ENCODE data around the gene NRG3.

NRG3 gene

GRCh38 chr10:82866424-82867020, 991.5 kb downstream of the NRG3 start:
- no peak for TF ChIP-seq CTCF (IDR thresholded peaks at IDR 0.05; ENCODE audit: insufficient read depth, low read depth, low read length, missing control alignments)
- no peak for DNase-seq (ENCODE audit: low read depth)
- H3K4me3 ChIP-seq (ENCODE audit: low read depth, low read length), result no peak overlapping the region

DNA sequence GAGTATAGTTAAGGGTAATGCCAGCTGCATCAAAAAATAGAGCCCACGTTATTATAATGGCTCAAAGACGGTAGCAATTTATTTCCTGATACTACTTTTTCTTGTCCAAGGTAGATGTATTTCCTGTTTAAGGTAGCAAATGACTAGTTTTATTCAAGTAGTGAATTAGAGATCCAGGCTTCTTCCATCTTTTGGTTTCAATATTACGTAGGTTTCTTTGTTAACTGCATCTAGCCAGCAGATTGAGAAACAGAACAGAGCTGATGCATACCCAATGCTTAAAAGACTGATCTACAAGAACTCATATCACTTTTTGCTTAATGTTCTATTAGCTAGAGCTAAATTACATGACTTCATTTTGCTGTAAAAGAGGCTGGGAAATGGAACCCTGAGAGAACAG, 992.1 kb downstream of the NRG3 start:
- H3K4me3 ChIP-seq (ENCODE audit: low read depth, low read length), result no peak overlapping the region
- no peak for TF ChIP-seq CTCF (IDR thresholded peaks at IDR 0.05; ENCODE audit: insufficient read depth, low read depth, low read length, missing control alignments)
- DNase-seq (ENCODE audit: low read depth), result peak; percentile 29

GRCh38 chr10:82874671-82875070, 999.7 kb downstream of the NRG3 start:
- no peak overlapping the region for H3K4me3 ChIP-seq (ENCODE audit: low read depth, low read length)
- no peak for DNase-seq (ENCODE audit: low read depth)
- TF ChIP-seq CTCF (IDR thresholded peaks at IDR 0.05; ENCODE audit: insufficient read depth, low read depth, low read length, missing control alignments), result no peak

DNA sequence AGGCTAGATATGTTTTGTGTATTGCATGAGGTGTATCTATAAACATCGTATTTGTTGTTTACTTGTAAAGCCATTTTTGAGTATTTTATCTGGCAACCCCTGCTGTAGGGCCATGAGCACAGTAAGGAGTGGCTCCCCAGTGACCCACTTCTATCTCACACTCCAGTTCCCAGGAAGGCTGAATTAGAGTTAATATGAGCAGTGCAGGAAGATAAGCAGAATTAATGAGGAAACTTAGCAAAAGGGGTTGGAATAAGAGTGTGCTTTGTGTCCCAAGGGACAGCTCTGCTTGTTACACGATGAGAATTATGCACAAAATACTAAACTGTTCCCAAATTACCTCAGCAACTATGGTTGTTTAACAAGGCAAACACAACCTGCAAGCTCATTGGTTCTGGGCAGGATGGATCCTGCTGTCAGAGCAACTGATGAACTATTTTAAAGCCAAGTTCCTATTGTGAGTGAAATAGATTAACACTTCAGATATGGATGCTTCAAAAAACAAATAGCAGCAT, 1005.8 kb downstream of the NRG3 start:
- no peak for TF ChIP-seq CTCF (IDR thresholded peaks at IDR 0.05; ENCODE audit: insufficient read depth, low read depth, low read length, missing control alignments)
- no peak overlapping the region for H3K4me3 ChIP-seq (ENCODE audit: low read depth, low read length)
- no peak for DNase-seq (ENCODE audit: low read depth)

DNA sequence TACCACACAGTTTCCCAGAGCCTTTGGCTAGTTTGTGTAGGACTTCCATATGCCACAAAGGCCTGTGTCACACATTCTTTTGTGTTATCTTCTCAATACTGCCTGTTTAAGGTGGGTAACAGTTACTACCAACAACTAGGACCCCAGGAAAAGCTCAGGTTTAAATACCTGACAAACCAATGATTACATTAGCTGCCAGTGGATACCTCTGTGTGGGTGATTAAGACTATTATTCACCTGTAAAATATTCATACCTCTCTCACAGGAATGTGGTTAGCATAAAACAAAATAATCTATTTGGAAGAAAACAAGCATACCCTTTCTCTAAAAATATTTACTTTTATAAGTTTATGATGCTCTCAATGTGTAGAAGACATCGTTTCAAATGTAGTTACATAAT, 1007.7 kb downstream of the NRG3 start:
- no peak for DNase-seq (ENCODE audit: low read depth)
- TF ChIP-seq CTCF (IDR thresholded peaks at IDR 0.05; ENCODE audit: insufficient read depth, low read depth, low read length, missing control alignments), result no peak
- H3K4me3 ChIP-seq (ENCODE audit: low read depth, low read length), result no peak overlapping the region

GRCh38 chr10:82883603-82884002, 1008.6 kb downstream of the NRG3 start:
- H3K4me3 ChIP-seq (ENCODE audit: low read depth, low read length), result no peak overlapping the region
- no peak for DNase-seq (ENCODE audit: low read depth)
- no peak for TF ChIP-seq CTCF (IDR thresholded peaks at IDR 0.05; ENCODE audit: insufficient read depth, low read depth, low read length, missing control alignments)

DNA sequence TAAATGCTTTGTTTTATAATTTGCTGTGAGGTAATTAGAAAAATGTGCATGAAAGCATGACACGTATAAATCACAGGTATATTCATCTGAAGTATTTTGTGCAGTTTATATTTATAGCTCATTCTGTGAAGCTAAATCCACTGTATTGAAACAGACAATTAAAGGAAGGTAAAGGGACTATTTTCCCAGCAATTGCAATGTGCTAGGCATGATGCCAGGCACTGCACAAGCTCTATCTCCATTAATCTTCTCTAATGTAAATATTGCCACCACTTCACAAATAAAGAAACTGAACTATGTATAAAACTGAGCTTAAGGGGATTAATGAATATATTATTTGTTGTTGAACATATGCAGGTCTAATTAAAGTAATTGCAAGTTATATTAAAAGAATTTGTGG, 1012.5 kb downstream of the NRG3 start:
- TF ChIP-seq CTCF (IDR thresholded peaks at IDR 0.05; ENCODE audit: insufficient read depth, low read depth, low read length, missing control alignments), result no peak
- H3K4me3 ChIP-seq (ENCODE audit: low read depth, low read length), result no peak overlapping the region
- DNase-seq (ENCODE audit: low read depth), result no peak

Data from GM12865 (cell line).